Muscle of back (tissue), 11 donors: ENCODE measurements around the gene ATP8B3. TPM values are rescaled to one million over a fixed set of nuclear protein-coding genes. Genes with fewer than 3 reads are reported as not detected.
"Not testable (repeated sequence)": the region's sequence is repeated elsewhere in the genome, so short reads cannot be mapped to it uniquely, and the experiment has no call there.

Source experiments
- DNase-seq, 3 donors: peaks; one replicate each; pipeline versions ENCODE4 v3.0.0 to v3.0.0-alpha.2; 2013
- polyA plus RNA-seq, 10 donors: library from polyadenylated mRNA; unstranded; fragments of 120-200 nt; gene quantifications; one replicate each; pipeline ENCODE4 v1.2.1, GENCODE V29; 2013; ENCODE audit not compliant: insufficient read length in 10 of 10

The ATP8B3 gene
- polyA plus RNA-seq, 10 donors, result 0.51 to 0.80 (median 0.70) TPM

GRCh38 chr19:1769645-1769985 lies 42.5 kb downstream of the ATP8B3 start:
- DNase-seq, result no peak

- DNase-seq, result no peak
Measured at GRCh38 chr19:1768918-1769644, 43.0 kb downstream of the ATP8B3 start.

DNA sequence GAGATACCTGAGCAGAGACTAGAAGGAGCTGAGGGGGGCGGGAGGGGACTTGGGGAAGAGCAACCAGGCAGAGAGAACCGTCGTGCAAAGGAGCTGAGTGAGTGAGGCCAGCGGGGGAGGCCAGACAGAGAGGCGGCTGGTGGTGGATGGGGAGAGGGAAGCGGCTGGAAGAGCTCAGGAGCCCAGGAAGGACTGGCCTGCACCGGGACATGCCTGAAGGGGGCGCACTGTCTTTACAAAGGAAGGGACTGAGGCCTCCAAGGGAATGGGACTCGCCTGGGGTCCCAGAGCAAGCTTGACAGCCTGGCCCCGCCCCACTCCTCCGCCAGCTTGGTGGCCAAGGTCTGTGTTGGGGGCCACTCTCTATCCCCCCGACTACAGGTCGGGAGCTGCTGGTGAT lies 43.8 kb downstream of the ATP8B3 start:
- DNase-seq, result no peak

DNA sequence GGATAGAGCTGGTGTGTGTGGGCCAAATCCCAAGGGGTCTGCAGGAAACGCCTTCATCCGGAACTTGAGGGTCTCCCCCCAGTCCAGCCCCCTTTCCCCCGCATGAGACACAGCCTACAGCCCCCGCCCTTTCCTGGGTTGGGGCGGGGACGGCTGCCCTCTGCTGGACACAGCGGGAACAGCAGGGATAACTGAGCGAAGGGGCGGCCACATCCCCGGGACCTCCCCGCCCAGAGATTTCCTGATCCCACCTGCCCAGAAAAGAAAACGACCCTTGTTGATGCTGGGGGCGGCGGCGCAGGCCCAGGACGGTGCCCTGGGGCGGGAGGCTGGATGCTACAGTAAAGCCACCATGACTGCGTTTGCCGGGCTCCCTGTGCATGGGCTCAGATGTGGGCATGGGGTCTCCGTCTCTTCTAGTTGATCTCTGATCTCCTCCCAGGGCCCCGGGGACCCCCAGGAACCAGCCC lies 44.6 kb downstream of the ATP8B3 start:
- DNase-seq, result peak in 2 of 3 donors; percentile 39 to 70

- no peak for DNase-seq
Measured at GRCh38 chr19:1766800-1767352, 45.2 kb downstream of the ATP8B3 start.

- DNase-seq, result no peak
Measured at GRCh38 chr19:1765904-1766799, 45.9 kb downstream of the ATP8B3 start.

DNA sequence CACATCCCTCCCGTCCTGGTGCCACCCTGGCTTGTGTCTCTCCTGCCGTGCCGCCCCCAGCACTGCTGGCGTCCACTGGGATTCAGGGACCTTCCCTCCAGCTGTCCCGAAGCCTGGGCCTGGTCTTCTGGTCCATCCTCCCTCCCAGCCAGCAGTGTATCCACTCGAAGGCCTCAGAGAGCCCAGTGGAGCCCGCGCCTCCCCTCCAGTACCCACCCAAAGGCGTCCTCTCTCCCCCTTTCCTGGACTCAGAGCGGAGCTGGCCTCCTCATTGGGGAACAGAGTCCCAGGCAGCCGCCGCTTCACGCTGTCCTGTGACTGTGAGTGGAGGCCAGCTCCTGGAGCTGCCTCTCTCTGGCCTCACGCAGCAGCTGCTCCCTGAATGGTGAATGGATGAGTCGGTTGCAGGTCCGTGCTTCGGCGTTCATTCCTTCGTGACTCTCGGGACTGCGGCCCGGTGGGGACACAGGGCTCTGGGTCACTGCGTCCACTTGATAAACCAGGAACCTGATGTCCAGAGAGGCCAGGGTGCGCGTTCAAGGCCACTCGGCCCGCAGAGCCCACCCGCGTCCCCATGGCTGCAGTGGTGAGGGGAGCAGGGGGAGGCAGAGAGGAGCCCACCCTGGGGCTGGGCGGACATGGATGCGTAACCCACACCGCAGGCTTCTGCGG lies 46.7 kb downstream of the ATP8B3 start:
- peak in 1 of 3 donors; percentile 46 for DNase-seq

GRCh38 chr19:1764729-1765128 lies 47.3 kb downstream of the ATP8B3 start:
- no peak for DNase-seq

GRCh38 chr19:1763648-1764639 lies 48.1 kb downstream of the ATP8B3 start:
- no peak for DNase-seq

GRCh38 chr19:1762243-1763117 lies 49.6 kb downstream of the ATP8B3 start:
- no peak for DNase-seq

DNA sequence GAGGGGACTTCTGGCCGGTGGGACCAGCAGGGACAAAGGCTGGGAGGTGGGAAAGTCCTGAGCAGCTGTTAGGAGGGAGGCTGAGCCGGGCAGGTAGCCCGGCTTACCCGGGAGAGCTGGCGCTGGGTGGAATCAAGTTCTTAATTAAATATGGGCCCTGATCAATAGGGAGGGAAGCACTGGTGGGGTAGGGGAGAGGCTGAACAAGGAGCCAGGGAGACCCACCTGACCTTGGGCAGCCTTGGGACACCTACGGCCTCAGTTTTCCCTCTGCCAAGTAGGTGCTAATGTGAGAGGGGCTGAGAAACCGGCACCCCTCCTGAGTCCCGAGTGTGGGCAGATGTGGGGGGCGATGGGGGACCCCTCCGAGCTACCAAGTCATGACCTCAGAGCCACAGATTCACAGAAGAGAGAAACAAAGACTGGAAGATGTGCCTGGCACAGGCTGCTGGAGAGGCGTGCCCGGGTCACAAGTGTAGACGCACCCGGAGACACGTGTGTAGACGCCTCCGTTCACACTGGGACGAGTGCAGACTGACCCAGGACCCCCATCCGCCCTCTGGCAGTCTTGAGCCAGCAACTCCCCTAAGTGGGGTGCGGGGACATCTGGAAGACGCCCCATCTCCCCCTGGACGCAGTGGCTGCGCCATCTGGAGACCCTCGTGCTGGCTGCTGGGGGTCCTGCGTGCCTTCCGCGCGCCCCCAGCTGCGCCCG lies 50.4 kb downstream of the ATP8B3 start:
- no peak for DNase-seq

DNA sequence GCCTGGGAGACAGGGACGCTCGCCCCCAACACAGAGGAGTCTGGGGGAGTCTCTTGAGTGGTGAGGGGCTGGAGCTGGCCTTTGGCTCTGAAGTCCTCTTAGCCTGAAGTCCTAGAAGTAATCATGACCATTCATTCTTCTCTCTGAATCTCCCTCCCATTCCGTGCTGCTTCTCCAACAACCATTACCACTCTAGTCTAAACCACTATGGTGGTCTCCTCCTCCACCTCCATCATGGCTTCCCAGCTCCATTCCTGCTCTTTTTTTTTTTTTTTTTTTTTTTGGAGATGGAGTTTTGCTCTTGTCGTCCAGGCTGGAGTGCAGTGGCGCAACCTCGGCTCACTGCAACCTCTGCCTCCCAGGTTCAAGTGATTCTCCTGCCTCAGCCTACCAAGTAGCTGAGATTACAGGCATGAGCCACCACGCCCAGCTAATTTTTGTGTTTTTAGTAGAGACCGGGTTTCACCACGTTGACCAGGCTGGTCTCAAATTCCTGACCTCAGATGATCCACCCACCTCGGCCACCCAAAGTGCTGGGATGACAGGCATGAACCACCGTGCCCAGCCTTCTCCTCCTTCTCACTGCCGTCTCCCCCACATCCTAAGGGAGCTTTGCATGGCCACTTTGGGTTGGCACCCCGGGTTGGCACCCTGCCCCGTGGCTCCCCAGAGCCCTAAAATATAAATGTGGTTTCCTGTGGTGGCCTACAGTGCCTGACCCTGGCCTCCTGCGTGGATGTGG lies 51.1 kb downstream of the ATP8B3 start:
- not testable (repeated sequence) for DNase-seq

DNA sequence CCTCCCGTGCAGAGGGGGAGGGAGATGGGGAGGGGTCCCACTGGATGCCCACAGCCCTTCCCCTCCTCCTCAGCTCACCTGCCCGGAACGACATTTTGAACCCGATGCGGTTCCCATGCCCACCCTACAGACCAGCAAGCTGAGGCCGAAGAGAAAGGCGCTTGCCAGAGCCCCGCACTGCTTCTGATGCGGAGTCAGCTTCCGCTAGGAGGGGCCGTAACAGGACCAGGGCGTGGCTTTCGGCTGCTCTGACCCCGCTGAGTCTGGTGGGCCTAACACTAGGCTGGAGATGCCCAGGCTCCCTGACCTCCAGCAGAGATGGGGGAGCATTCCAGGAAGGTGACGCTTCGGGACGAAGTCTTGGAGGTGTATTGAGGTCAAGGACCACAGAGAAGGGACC lies 52.1 kb downstream of the ATP8B3 start:
- DNase-seq, result no peak

DNA sequence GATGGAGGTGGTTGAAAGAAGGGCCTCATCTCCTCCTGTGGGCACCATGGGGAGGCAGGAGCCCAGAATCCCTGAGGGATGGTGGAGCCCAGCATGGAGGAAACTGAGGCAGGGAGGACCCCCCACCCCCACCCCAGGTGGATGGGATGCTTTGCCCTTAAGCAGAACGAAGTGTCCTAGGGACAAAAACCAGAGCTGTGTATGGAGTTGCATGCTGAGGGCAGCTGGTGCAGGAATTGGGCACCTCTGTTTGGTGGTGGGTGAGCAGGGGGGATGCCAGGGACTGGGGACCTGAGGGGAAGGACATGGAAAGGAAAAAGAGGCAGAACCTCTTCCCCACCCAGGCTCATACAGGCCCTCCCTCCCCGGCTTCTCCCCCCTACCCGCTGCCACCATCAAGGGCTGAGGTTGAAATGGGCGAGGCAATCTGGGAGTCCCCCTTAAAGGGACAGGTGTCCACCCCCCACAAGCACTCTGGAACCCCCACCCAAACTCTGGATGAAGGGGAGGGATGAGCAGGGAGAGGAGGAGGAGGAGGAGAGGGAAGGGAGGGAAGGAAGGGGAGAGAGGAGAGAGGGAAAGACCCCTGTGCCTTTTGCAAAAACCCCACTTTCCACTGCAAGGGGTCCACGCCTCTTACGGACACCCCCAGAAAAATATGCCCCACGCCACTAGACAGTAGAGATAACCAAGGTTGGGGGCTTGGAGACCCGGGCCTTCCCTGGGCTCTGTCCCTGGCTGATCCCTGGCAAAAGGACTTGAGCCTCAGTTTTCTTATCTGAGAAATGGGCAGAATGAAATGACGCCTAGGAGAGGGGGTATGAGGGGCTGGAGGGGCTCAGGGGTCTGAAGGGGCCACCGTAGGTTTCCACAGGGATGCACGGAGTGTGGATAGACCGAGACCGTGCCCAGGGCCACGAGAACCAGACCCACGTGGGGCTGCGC lies 52.8 kb downstream of the ATP8B3 start:
- DNase-seq, result no peak

DNA sequence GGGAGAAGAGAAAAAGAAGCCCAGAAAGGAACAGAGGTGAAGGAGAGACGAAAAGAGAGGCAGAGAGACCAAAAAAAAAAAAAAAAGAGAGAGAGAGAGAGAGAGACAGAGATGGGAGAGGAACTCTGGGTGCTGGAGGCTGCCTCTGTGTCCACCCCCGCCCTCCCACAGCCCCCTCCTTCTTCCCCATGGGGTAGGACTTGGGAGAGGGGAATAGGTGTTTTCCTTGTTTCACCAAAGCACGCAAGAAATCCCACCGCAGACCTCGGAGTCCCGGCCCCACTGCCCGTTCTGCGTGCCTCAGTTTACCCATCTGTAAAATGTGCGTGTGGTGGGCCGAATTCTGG lies 53.9 kb downstream of the ATP8B3 start:
- no peak for DNase-seq

DNA sequence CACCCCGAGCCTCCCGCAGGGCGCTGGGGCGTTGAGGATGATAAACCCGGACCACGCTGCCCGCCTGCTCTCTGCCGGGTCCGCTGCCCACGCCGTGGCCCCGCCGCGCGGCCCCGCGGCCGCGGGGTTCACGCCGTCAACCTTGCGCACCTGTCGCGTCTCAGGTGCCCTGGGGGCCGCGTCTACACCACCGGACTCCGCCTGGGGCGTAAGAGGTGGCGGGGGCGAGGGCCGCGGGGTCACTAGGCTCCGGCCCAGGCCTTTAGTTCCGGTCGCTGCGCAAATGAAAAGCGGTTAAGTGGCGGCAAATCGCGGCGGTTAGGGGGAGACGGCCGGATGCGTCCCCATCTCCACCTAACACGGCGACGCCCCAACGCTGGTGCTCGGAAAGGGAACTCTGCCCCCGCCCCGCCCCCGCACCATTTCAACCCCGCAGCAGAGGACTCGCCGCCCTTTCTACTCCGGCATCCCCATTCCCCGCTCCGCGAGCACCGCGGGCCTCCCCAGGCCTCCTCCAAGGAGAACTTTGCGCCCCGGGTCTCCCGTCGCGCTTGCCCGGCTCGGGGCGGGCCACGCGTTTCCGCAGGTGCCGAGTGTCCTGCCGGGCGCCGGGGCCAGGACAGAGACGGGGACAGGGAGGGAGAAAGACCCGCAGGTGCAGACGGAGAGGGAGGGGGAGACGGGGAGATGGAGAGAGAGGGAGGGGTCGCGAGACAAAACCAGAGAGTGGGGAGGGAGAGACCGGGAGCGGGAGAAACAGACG lies 54.4 kb downstream of the ATP8B3 start:
- DNase-seq, result no peak
